HFFc6 (cell line): ENCODE measurements around the gene RBM20. TPM values are rescaled to one million over a fixed set of nuclear protein-coding genes. Genes with fewer than 3 reads are reported as not detected.

Experiments
- DNase-seq: peaks from one replicate; pipeline ENCODE4 v3.0.0-alpha.2; 2018
- H3K27ac Mint-ChIP-seq: 2 replicates; pipeline ENCODE4 v1.8.0; 2020; ENCODE audit warnings: mild to moderate bottlenecking, mixed read lengths
- H3K27me3 Mint-ChIP-seq: 2 replicates; pipeline ENCODE4 v1.8.0; 2021; ENCODE audit warnings: mild to moderate bottlenecking, moderate library complexity, mixed read lengths; ENCODE audit not compliant: insufficient read depth
- H3K36me3 Mint-ChIP-seq: 2 replicates; pipeline ENCODE4 v1.8.0; 2021; ENCODE audit warnings: low read depth, mixed read lengths
- H3K4me1 Mint-ChIP-seq: 2 replicates; pipeline ENCODE4 v1.8.0; 2020; ENCODE audit warnings: low read depth, mixed read lengths
- H3K4me3 Mint-ChIP-seq: 2 replicates; pipeline ENCODE4 v1.8.0; 2020; ENCODE audit warnings: mild to moderate bottlenecking, moderate library complexity, mixed read lengths
- H3K9me3 Mint-ChIP-seq: 2 replicates; pipeline ENCODE4 v1.8.0; 2020; ENCODE audit warnings: mild to moderate bottlenecking, mixed read lengths
- total RNA-seq, 6 experiments: library from RNA; stranded (reverse); fragmentation: NEBNext Ultra II Directional; extraction: Animal tissue kit (Norgen Biotek cat#: 25700); gene quantifications; 2 replicates in 1 of 6; 3 replicates in 5 of 6; pipeline ENCODE4 v1.2.3, GENCODE V29; 2021
- TF ChIP-seq, protein P1 (sequence below): fragments of 200-600 bp; sonication (generic); IDR thresholded peaks from 2 replicates; pipeline ENCODE4 v1.5.0; 2021; ENCODE audit warnings: antibody characterized with exemption, mild to moderate bottlenecking

Gene RBM20
- total RNA-seq, 6 experiments from 2014 or later: not detected

DNA sequence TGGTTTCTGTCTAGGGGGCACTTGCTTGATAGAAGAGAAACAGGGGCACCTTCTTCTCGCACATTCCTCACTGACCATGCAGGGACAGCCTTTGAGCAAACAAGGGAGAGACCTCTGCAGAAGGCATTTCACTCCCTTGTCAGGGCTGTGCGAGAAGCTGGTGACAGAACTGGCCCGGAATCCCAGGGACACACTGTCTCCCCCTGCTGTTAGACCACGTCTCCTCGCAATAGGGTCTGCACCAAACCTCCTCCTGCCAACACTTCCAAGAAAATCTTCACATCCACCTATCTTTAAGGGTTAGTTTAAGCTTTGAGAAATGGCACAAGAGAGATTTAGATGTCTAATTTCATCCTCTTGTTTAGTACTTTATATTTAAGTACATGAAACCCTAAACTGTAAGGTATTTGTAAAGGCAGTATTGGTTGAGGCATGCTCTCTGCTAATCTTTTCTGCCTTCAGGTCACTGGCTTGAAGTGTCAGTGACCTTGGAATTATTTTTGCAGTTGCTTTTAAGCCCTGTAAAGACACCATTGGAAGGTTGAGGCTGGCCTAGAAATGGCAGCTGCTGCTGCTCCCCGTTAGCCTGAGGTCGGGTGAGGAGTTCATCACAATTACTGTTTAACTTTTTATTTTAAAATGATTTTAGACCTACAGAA lies 37.0 kb downstream of the RBM20 start:
- Mint-ChIP-seq H3K36me3 (no peaks in the 10 kb centered on the region), H3K27ac (no peak overlapping the region), H3K4me1 (peaks cover 17% of the 10 kb centered on the region), H3K4me3 (no peak overlapping the region), H3K9me3 (no peaks in the 10 kb centered on the region), H3K27me3 (peaks cover 55% of the 10 kb centered on the region)
- DNase-seq: peak; percentile 6
- TF ChIP-seq, protein P1, sequence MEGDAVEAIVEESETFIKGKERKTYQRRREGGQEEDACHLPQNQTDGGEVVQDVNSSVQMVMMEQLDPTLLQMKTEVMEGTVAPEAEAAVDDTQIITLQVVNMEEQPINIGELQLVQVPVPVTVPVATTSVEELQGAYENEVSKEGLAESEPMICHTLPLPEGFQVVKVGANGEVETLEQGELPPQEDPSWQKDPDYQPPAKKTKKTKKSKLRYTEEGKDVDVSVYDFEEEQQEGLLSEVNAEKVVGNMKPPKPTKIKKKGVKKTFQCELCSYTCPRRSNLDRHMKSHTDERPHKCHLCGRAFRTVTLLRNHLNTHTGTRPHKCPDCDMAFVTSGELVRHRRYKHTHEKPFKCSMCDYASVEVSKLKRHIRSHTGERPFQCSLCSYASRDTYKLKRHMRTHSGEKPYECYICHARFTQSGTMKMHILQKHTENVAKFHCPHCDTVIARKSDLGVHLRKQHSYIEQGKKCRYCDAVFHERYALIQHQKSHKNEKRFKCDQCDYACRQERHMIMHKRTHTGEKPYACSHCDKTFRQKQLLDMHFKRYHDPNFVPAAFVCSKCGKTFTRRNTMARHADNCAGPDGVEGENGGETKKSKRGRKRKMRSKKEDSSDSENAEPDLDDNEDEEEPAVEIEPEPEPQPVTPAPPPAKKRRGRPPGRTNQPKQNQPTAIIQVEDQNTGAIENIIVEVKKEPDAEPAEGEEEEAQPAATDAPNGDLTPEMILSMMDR: peak; percentile 74

- H3K27me3 Mint-ChIP-seq: peaks cover 49% of the 10 kb centered on the region
- H3K27ac Mint-ChIP-seq: no peak overlapping the region
- TF ChIP-seq, protein P1: no peak
- H3K4me3 Mint-ChIP-seq: no peak overlapping the region
- H3K36me3 Mint-ChIP-seq: no peaks in the 10 kb centered on the region
- H3K4me1 Mint-ChIP-seq: peaks cover 25% of the 10 kb centered on the region
- DNase-seq: no peak
- no peaks in the 10 kb centered on the region for H3K9me3 Mint-ChIP-seq
These were observed 38.2 kb downstream of the RBM20 start for GRCh38 chr10:110682348-110682747.

DNA sequence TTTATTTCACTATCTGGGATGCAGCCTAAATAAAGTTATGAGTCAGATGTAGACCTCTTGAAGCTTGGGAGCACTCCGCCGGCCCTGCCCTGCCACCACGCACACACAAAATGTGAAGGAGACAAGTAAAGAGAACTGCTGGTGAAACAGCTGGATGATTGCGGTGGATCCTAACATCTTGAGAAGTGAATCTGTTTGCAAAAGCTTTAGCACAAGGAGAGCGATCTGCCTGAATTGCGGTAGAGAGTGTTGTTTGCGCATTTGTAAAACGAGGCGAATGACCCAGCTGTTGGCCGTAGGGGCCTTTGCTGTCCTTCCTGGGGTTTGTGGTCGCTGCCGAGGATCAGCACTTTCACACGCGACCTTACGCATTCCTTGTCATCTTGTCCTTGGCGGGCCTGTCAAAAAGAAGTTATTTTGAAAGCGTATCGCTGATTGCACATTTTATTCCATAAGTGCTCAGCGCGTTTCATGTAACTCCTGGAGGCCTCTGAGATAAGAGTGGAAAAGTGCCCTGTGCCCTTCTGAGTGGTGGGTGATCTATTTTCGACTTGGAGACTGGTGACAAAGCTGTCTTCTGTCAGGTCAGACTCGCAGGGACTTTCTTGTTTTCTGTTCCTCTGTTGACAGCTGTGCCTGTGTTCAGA lies 40.8 kb downstream of the RBM20 start:
- no peaks in the 10 kb centered on the region for H3K36me3 Mint-ChIP-seq
- no peak overlapping the region for H3K27ac Mint-ChIP-seq

DNA sequence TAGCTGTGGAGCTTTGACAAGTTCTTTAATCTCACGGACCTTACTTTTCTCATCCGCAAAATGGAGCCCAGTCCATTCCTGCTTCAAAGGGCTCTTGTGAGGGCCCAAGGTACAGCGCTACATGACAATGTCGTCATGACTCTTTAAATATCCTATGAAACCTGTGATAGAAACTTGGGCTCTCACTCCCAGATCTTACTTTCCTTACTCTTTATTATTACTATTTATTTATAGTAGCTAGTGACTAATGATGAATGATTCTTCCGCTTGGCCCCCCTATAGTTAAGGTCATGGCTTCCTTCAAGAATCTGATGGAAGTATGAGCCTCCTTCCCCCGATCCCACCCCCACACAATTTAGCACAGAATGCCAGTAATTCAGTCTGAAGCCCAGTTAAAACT lies 41.9 kb downstream of the RBM20 start:
- DNase-seq: no peak
- TF ChIP-seq, protein P1: no peak
- Mint-ChIP-seq H3K27ac (no peak overlapping the region), H3K4me1 (peaks cover 25% of the 10 kb centered on the region), H3K27me3 (peaks cover 40% of the 10 kb centered on the region), H3K36me3 (no peaks in the 10 kb centered on the region), H3K4me3 (peak overlapping the region; percentile 30; the same call in 1 of the 2 replicates), H3K9me3 (no peaks in the 10 kb centered on the region)

More for the DNA sequence above, 40.8 kb downstream of the RBM20 start:
- peaks cover 45% of the 10 kb centered on the region for H3K27me3 Mint-ChIP-seq
- no peak for DNase-seq
- H3K9me3 Mint-ChIP-seq: no peaks in the 10 kb centered on the region
- H3K4me3 Mint-ChIP-seq: no peak overlapping the region
- peaks cover 25% of the 10 kb centered on the region for H3K4me1 Mint-ChIP-seq
- TF ChIP-seq, protein P1: no peak

- Mint-ChIP-seq H3K36me3 (no peaks in the 10 kb centered on the region), H3K4me3 (no peak overlapping the region), H3K27ac (no peak overlapping the region), H3K9me3 (peaks cover under 1% of the 10 kb centered on the region; the same call in 1 of the 2 replicates), H3K27me3 (peaks cover 37% of the 10 kb centered on the region), H3K4me1 (peaks cover 25% of the 10 kb centered on the region)
- DNase-seq: no peak
- TF ChIP-seq, protein P1: no peak
These were observed 42.8 kb downstream of the RBM20 start for GRCh38 chr10:110686949-110687348.
